Adrenal gland (tissue), 12 donors: ENCODE results near the gene SCYGR8. TPM values are rescaled to one million over a fixed set of nuclear protein-coding genes. Genes with fewer than 3 reads are reported as not detected.
A peak's percentile ranks its signal among the peaks of the same experiment; 100 is the strongest.

Experiments used
- DNase-seq, 7 donors: peaks; one replicate each; pipeline ENCODE4 v3.0.0-alpha.2; 2019 to 2020
- H3K27ac ChIP-seq, 5 donors: fragments of 200-600 bp; sonication (generic) in 4 of 5; 1 replicate in 3 of 5; 2 replicates in 2 of 5; pipeline versions ENCODE4 v1.5.1 to v1.8.0; 2016 to 2020; ENCODE audit warnings: mild to moderate bottlenecking in 1 of 5
- H3K27me3 ChIP-seq: fragments of 200-600 bp; 2 replicates; pipeline ENCODE4 v1.8.0; 2021
- H3K36me3 ChIP-seq, 2 donors: fragments of 200-600 bp; replicated peaks in 1 of 2; 1 replicate in 1 of 2; 2 replicates in 1 of 2; pipeline versions ENCODE4 v1.5.1 to v1.8.0; 2018 to 2022
- H3K4me1 ChIP-seq, 2 donors: fragments of 200-600 bp; replicated peaks in 1 of 2; 1 replicate in 1 of 2; 2 replicates in 1 of 2; pipeline versions ENCODE4 v1.5.1 to v1.8.0; 2018 to 2021
- H3K4me3 ChIP-seq, 4 donors: fragments of 200-600 bp; sonication (generic) in 3 of 4; one replicate each; pipeline ENCODE4 v1.5.1; 2016 to 2018
- H3K9me3 ChIP-seq, 3 donors: fragments of 200-600 bp; sonication (generic) in 1 of 3; replicated peaks in 1 of 3; 1 replicate in 2 of 3; 2 replicates in 1 of 3; pipeline versions ENCODE4 v1.5.1 to v1.8.0; 2016 to 2021
- POLR2A ChIP-seq, 2 donors: fragments of 450-650 bp; IDR thresholded peaks; one replicate each; pipeline ENCODE4 v1.6.1; 2017; ENCODE audit warnings: antibody characterized with exemption in 2 of 2, mild to moderate bottlenecking in 2 of 2, moderate library complexity in 1 of 2
- WGBS, 4 donors: extraction: QIAGEN DNeasy Blood & Tissue Kit in 2 of 4; methylation state at CpG; one replicate each; pipeline versions ENCODE4 v1.1.5 to v1.1.7; 2013 to 2017; 5-methylcytosine and 5-hydroxymethylcytosine counted together
- intact Hi-C, 2 donors: fragments of 100-400 bp; cut with DNase I; formaldehyde crosslinking; loops; one replicate each; pipeline versions ENCODE4 v1.14.1 to v1.15.0; 2022 to 2023
- polyA plus RNA-seq, 3 donors: library from polyadenylated mRNA; stranded (reverse); fragments of 200-250 nt in 2 of 3; fragments of 350-450 nt in 1 of 3; fragmentation: Illumina TruSeq in 1 of 3; extraction: RNeasy Lipid Tissue Mini Kit (QIAGEN cat#74804) in 1 of 3; gene quantifications; one replicate each; pipeline ENCODE4 v1.2.3, GENCODE V29; 2013 to 2014
- total RNA-seq, 9 donors: library from RNA; depleted of rRNA in 4 of 9; stranded (reverse); fragments of >200 nt in 4 of 9; fragments of 120-200 nt in 1 of 9; fragmentation: NEBNext Ultra II Directional in 1 of 9; extraction: Animal tissue kit (Norgen Biotek cat#: 25700) in 1 of 9; gene quantifications; one replicate each; pipeline versions ENCODE4 v1.1.0 to v1.2.4, GENCODE V29; 2013 to 2023
- TF ChIP-seq, protein P1 (sequence below), 6 experiments: fragments of 450-650 bp in 4 of 6; fragments of 200-600 bp in 2 of 6; sonication (generic) in 1 of 6; IDR thresholded peaks; 1 replicate in 5 of 6; 2 replicates in 1 of 6; pipeline versions ENCODE4 v1.5.1 to v1.8.0; 2016 to 2021; ENCODE audit warnings: antibody characterized with exemption in 6 of 6, mild to moderate bottlenecking in 2 of 6, moderate library complexity in 1 of 6
- donor health status: healthy with polysubstance abuse.
- donor health status: Bipolar disorder and iron deficiency.
- donor health status: DM: yes; HTN: yes; CAD: no.
- donor health status: DM: no; HTN: no; CAD: no.
- donor health status: DM: no; HTN: no; CAD: no.
- donor health status: DM: yes; HTN: yes; CAD: no.

SCYGR8 gene
- total and polyA plus RNA-seq, 12 donors, result not detected

DNA sequence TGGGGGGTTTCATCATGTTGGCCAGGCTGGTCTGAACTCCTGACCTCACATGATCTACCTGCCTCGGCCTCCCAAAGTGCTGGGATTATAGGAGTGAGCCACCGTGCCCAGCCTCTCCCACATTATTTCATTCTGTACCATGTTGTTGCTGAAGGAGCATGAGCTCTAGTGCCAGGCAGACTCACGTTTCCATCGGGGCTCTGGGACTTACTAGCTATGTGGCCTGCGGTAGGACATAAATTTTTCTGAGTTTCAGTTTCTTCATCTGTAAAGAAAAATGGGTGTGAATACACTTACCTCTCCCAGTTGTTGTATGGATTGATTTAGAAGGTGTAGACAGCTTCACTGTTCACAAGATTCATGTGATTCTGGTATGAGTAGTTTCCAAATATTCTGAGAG lies 37.1 kb downstream of the SCYGR8 start:
- H3K4me3 ChIP-seq, result no peak overlapping the region

DNA sequence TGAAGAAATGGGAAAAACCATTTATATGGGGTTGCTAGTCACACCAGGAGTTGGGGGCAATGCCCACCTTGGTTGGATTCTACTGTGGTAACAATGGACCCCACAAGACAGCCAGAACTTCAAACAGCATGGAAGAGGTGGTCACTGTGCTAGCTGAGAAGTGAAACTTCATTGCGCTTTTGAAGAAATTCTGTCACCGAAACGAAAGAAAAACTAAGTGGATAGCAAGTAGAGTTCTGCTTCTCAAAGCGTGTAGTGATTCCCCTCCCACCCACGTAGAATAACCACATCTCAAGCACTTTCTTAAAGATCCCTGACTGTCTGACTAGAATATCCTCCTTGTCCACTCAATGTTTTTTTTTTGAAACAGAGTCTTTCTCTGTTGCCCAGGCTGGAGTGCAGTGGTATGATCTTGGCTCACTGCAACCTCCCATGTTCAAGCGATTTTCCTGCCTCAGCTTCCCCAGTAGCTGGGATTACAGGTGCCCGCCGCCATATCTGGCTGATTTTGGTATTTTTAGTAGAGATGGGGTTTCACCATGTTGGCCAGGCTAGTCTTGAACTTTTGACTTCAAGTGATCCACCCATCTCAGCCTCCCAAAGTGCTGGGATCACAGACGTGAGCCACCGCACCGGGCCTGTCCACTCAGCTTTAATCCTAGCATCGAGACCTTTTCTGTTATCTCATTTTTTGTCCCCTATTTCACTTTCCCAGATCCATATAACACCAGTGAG lies 37.9 kb downstream of the SCYGR8 start:
- TF ChIP-seq, protein P1, sequence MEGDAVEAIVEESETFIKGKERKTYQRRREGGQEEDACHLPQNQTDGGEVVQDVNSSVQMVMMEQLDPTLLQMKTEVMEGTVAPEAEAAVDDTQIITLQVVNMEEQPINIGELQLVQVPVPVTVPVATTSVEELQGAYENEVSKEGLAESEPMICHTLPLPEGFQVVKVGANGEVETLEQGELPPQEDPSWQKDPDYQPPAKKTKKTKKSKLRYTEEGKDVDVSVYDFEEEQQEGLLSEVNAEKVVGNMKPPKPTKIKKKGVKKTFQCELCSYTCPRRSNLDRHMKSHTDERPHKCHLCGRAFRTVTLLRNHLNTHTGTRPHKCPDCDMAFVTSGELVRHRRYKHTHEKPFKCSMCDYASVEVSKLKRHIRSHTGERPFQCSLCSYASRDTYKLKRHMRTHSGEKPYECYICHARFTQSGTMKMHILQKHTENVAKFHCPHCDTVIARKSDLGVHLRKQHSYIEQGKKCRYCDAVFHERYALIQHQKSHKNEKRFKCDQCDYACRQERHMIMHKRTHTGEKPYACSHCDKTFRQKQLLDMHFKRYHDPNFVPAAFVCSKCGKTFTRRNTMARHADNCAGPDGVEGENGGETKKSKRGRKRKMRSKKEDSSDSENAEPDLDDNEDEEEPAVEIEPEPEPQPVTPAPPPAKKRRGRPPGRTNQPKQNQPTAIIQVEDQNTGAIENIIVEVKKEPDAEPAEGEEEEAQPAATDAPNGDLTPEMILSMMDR (IDR thresholded peaks at IDR 0.05), result no peak
- no peak for TF ChIP-seq POLR2A (IDR thresholded peaks at IDR 0.05)
- no peaks in the 10 kb centered on the region for H3K9me3 ChIP-seq
- H3K27ac ChIP-seq, result peak overlapping the region in 2 of 5 donors; percentile 20 to 21
- intact Hi-C loops, result no loop called here
- no peaks in the 10 kb centered on the region for H3K27me3 ChIP-seq
- no peaks in the 10 kb centered on the region for H3K4me1 ChIP-seq
- WGBS, 4 donors, result 75 to 86% (median 81%) methylated on average over 12 of the region's 12 CpGs
- DNase-seq, result peak in 1 of 7 donors; percentile 39
- H3K4me3 ChIP-seq, result peak overlapping the region in 1 of 4 donors; percentile 26
- no peaks in the 10 kb centered on the region for H3K36me3 ChIP-seq

More for the DNA sequence above, 37.1 kb downstream of the SCYGR8 start:
- intact Hi-C loops, result no loop called here
- Histone ChIP-seq H3K36me3 (no peaks in the 10 kb centered on the region), H3K4me1 (no peaks in the 10 kb centered on the region), H3K9me3 (no peaks in the 10 kb centered on the region), H3K27me3 (no peaks in the 10 kb centered on the region), H3K27ac (peak overlapping the region in 2 of 5 donors; percentile 20 to 21)
- peak in 1 of 7 donors; percentile 14 for DNase-seq
- TF ChIP-seq POLR2A (IDR thresholded peaks at IDR 0.05), result no peak
- TF ChIP-seq, protein P1 (IDR thresholded peaks at IDR 0.05), result no peak
- WGBS, 4 donors, result 86 to 88% (median 87%) methylated on average over 5 of the region's 5 CpGs

DNA sequence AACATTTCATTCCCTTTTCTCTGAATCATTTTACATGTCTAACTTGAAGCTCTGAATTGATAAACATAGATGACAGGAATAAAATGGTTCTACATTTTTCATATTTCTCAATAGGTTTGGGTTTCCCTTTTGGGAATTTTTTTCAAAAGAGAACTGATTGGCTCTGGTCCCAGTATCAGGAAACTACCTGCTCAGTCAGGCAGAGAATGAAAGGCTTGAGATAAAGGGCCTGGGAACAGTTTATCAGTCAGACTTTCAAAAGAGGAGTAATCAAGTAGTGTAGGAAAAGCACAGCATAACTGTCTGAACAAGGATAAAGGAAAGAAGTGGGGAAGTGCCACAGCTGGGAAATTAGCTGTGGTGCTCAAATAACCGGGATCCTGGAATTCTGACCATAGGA lies 39.6 kb downstream of the SCYGR8 start:
- Histone ChIP-seq H3K27me3 (no peaks in the 10 kb centered on the region), H3K27ac (no peak overlapping the region), H3K36me3 (no peaks in the 10 kb centered on the region), H3K4me1 (no peaks in the 10 kb centered on the region), H3K9me3 (no peaks in the 10 kb centered on the region), H3K4me3 (no peak overlapping the region)
- no peak for DNase-seq
- intact Hi-C loops, result no loop called here
- 62 to 64% (median 64%) methylated on average over 1 of the region's 1 CpG for WGBS, 4 donors
- TF ChIP-seq POLR2A (IDR thresholded peaks at IDR 0.05), result no peak
- TF ChIP-seq, protein P1 (IDR thresholded peaks at IDR 0.05), result no peak

DNA sequence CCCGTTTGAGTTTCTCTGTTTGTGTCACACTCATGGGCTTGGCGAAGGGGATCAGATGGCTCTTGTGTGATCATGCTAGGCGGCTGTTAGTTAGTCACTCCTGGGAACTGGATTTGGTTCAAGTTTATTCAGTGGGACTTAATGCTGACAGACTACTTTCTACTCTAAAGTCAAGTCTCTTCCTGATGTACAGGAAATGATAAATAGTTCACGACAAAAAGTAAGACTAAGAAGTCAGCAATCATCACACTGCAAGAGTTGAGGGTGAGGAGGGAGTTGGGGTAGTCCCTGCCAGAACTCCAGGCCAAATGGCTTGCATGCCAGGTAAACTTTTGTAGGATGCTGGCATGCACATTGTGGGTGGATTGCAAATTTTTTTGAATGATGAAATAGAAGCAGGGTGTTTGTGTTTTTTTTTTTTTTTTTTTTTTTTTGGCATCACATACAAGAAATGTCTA lies 42.9 kb downstream of the SCYGR8 start:
- TF ChIP-seq, protein P1 (IDR thresholded peaks at IDR 0.05), result no peak
- no peak for TF ChIP-seq POLR2A (IDR thresholded peaks at IDR 0.05)
- no peak for DNase-seq
- no peaks in the 10 kb centered on the region for H3K4me1 ChIP-seq
- H3K4me3 ChIP-seq, result no peak overlapping the region
- 67 to 76% (median 73%) methylated on average over 4 of the region's 4 CpGs for WGBS, 4 donors
- intact Hi-C loops, result no loop called here
- no peak overlapping the region for H3K27ac ChIP-seq
- H3K36me3 ChIP-seq, result no peaks in the 10 kb centered on the region
- no peaks in the 10 kb centered on the region for H3K9me3 ChIP-seq
- no peaks in the 10 kb centered on the region for H3K27me3 ChIP-seq
